GM03348 (cell line): ENCODE data around the gene CCDC12.

Source experiments
- DNase-seq: peaks from one replicate; pipeline ENCODE4 v3.0.0; 2012; ENCODE audit warnings: low spot score

CCDC12 gene

DNA sequence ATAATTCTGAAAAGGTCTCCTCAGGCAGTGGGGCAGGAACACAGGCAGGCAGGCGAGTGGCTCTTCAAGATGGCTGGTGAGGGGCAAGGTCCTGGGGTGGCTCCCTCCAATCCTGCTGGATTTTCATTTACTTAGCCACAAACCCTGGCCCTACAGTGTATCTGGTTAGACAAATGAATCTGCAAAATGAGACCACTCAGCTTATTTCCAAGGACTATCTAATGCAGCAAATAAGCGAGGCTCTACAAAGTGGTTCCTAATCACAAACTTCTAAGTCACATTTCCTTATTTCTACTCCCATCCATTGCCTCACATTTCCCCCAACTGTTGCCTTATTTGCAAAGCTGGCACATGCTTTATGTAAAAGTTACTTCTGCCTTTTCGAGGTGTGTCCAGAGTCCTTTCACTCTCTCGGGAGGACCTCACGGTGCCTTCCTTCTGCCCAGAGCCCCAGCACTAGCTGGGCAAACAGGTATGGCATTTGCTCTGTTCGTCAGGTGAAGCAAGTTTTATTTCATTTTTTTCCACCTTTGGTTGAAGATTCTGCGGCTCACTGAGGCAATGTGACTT is 40.5 kb downstream of the CCDC12 start:
- no peak for DNase-seq

DNA sequence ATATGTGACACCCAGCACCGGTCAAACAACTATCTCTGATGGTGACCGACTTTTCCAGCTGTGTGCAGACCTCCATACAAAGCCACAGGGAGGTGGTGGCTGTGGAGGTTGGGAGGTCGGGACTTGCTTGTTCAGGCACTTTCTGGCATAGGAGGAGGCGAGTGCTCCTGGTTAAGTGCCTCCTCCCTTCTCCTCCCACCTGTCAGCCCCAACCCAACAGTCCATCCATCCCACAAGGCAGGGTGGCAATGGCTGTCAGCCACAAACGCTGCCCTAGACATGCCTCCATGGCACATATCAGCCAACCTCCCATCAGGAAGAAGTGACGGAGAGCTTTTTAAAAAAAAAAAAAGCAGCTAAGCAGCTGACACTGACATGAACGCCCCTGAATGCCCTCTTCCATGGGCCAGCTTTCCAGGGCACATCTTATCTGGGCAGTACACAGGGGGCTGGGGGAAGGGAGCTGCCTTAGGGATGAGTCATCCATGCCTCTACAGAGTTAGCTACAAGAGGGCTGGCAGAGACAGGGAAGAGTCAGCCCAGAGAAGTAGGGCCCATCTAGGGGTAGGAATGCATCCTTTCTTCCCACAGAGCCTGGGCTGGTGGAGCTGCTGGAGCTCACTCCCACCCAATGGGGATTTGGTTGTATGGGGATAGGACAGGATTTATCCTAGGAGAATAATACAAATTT is 41.2 kb downstream of the CCDC12 start:
- peak; percentile 96 for DNase-seq

DNA sequence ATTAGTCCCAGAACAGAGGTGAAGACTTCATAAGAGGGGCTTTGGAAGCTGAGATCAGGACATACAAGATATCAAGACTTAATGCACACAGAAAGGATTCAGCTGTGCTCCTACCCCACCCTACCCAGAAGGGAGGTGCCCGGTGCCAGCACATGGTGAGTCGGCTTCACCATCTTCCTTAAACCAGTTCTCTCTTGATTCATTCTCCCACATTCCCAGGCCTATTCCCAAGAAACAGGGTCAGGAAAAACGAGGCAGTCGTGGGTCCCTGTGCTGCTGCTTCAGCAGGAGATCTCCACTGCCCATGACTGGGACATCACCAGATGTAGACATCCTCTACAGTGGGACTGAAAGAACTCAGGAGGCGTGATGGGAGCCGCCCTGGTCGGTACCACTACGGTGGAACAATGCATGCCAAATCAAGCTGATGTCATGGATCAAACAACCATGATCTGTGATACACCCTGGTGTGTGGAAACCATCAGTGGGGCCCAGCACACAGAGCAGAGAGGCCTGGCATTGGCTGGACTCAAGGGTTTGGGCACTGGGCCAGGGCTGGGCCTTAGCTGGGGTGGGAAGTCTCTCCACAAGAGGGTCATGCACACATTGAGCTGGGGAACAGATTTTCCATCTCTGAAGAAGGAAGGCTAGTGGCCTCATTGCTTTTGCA is 41.9 kb downstream of the CCDC12 start:
- DNase-seq = peak; percentile 40

DNA sequence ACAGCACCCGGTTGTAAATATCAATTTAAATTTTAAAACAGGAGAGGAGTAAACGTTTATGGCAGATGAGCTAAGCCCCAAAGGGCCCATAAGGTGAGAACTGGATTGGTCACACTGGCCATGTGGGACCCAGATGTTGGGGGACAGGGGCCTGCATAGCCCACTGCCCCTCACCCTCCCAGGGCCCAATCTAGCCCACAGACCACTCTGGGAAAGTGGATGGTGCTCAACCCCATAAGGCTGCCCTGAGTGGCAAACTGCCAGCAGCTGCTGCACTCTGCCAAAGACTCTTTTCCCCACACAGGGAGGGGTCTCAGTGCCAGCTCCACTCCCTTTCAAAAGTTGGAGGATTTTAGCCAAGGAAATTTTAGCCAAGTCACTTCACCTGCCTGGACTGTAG is 42.5 kb downstream of the CCDC12 start:
- no peak for DNase-seq

DNA sequence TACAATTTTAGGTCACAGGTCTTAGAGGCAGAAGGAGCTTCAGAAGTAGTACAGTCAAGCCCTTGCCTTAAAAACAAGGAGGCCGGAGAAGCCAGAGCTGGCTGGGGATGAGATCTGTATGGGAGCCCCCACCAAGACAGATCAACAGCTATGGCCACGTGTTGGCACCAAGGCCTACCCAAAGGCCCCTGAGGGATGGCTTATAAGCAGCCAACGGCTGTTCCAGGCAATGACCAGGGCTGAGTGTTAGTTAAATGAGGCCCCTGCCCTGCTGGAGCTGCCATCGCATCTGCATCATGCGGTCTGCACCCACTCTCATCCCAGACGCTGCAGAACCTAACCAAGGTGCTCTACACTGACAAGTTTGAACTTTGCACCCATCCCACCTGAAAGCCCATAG is 43.3 kb downstream of the CCDC12 start:
- no peak for DNase-seq

DNA sequence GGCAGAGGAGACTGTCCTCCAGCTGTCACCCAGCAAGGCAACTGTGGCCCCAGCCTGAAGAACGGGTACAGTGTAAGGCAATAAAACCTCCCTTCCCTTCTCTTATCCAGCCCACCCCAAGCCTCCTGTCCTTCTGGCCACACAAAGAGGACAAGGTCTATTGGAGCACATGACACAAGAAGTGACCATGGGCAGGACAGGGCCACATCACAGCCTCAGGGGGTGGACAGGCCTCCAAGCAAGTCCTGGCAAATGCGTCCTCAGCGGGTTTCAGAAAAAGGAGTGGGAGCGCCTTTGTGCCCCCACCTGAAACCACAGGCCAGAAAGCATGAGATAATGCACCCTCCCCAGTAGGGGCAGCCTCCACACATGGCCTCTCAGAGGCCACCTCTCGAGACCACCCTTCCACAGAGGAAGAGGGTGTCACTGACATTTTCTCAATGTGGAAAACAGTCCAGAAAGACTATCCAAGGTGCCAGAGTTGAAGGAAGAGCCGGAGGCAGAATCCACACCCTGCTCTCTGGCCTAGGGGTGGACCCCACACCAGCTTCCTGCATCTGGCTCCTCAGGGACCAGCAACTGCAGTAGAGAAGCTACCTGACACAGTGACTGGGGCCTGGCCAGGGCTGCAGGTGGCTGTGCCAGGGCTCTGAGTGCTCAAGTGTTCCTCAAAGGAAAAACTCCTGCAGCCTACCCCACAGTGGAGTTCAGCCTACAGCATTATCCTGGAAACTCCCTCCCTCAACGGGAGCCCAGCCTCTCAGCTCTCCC is 43.9 kb downstream of the CCDC12 start:
- DNase-seq = no peak

DNA sequence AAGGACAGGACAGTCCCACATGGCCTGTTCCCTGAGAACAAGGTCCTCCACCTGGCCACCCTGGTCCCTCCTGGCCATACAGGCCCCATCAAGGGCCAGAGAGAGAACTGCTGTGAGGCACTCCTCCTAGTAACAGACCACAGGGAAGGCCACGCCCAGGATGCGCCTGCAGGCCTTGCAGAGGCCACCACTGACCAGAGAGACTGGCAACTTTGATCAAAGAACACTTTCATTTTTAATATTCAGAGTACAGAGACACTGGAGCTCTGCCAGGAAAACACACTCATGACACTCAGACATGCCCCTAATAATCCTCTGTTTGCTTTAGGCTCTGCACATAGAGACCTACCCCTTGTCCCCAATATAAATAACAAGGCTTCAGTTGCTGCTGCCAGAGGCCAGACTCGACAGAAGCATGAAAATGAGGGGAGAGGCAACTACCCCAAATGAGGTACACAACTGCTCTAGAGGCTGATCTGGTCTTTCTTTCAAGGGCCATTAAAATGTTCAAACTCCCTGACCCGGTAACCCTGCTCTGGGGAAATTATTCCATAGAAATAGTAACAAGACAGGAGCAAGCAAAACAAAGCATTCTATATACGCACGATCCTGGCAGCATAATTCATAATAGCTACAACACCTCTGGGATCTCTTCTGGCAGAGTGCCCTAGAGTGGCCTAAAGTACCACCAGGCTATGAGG is 44.8 kb downstream of the CCDC12 start:
- DNase-seq = peak; percentile 36

DNA sequence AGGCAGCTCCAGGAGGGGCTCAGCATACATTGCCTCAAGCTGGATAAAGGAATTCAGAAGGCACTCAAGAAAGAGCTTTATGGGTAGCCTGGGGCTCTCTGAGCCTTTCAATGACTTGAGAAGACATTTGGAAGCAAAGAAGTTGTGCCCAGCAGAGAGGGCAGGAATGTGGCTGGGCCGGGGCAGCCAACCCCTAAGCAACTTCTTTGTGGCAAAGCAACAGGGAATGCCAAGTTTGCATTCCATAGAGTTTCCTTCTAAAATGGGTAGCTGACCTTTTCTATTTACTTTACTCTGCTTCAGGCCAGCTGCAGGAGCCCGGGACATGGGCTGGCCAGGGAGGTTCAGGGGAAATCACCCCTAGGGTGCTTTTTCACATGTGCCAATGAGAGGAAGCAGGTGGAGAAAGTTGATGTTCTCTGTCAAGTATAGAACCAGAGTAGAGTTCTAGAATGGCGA is 45.6 kb downstream of the CCDC12 start:
- no peak for DNase-seq

DNA sequence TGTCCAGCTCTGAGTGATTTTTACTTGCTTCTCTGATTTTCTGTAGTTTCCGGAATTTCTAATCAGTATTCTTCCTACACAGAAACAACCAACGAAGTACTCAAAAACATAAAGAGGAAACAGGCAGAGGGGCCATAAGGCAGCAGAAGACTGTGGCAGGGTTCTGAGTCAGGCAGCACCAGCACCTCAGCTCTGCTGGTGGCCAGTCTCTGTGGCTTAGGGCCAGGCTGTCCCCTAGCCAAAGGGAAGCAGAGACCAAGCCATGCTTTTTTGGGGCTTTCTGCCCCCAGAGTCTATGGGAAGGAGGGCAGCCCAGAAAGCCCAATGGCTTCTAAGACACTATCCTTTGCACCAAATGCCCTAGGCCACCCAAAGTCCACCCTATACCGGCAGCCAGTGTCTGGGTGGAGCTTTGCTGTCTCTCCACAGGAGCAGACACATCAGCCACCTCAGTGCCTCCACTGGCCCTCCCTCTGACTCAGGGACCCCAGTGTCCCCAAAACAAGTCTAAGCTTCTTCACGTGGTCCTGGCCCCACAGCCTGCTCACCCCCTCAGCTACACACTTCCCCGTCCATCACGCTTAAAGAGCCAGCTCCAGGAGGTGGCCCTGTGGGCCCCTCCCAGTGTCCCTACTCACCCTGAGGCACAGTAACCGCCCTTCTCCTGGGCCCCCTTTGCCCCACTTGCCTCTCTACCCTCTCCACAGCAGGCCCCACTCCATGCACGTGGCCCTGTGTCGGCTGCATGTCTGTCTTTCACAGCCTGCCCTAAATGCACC is 46.2 kb downstream of the CCDC12 start:
- DNase-seq = no peak

DNA sequence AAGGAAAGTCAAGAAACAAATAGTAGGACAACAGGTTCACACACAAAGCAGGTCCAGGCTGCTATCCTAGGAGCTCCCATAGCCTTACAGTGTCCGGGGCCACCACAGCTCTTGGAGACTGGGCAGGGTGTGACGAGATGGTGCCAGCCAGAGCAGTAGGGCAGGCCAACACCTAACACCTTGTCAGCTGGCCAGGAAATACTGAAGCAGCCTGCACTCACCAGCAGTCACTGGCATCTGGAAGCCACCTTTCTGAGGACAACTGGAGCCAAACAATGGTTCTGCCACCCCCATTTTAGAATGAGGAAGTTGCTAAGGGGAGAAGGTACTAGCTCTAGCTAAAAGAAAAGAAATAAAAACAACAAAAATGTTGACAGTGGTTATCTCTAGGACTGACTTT is 47.2 kb downstream of the CCDC12 start:
- no peak for DNase-seq

DNA sequence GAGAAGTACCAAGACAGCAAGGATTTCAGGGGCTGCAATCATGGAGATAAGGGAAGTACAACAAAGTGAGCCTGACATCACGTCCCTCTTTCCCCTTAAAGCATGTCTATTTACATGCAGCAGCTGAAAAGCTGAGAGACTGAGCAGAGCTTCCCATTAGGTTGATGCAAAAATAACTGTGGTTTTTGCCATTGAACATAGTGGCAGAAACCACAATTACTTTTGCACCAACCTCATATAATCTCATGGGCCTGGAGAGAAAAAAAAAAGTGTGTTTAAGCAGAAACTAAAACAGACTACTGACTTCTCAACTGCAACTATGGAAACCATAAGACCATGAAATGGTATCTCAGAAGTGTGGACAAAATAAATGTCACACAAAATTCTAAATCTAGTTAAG is 48.3 kb downstream of the CCDC12 start:
- no peak for DNase-seq

DNA sequence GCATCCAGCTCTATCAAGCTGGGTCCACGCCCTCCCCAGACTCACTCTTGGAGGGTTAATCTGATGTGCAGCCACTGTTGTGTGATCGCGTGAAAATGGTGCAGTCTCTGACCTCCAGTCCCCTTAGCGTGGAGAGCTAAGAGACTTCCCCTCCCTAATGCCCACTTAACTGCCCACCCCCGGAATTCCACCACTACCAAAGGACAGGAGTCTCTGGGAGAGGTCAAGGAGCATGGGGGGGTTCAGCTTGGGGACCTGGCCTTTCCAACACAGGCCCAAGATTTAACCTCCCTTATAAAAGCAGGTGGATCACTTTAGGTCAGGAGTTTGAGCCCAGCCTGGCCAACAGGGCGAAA is 48.8 kb downstream of the CCDC12 start:
- no peak for DNase-seq

DNA sequence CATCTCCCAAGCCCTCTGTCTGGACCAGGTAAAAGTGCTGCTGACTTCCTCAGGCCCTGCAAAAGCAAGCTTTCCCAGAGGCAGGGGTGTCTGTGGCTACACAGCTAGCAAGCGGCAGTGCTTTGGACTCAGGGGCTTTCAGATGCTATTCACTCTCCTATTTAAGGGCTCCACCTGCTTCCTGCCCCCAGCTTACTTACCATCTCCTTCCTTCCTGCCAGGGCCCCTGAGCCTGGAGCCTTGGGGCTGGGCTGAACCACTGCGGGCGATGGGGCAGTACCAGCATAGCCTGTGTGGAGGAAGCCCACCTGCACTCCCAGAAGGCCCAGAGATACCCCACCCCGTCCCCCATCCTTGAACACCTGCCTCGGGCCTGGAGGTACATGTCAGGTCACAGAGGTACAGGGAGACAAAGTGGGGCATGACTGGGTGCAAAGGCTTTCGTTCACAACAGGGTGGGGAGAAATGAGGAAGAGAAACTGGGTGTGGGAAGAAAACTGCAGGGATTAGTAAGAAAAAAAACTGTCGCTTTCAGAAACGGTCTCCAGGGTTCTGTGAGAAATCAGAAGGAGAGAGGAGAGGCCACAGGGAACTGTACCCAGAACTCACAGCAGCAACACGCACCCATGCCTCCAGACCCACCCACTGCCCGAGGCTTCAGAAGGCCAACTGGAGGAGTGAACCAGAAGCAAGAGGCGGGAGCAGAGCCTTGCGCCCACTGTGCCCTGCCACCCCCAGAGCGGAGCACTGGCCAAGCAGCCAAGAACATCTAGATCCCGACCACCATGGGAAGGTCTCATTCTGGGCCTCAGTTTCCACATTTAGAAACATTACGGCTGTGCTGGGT is 49.5 kb downstream of the CCDC12 start:
- no peak for DNase-seq

DNA sequence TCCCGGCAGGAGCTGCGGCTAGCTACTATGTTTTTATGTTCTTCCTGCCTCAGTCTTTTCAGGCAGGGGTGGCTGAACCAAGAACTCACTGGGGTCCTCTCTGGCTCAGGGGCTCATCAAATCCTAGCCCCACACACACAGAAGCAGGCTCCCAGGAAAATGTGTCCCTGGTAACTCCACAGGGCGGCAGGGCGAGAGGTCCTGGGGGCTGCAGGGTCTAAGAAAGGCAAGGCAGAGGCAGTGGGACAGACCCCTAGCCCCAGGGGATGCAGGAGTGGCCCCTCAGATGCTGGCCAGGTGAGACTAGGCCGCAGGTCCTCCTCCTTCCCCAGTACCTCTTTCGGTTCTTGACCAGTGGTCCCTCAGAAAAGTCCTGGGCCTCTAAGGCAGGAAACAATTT is 50.1 kb downstream of the CCDC12 start:
- no peak for DNase-seq

DNA sequence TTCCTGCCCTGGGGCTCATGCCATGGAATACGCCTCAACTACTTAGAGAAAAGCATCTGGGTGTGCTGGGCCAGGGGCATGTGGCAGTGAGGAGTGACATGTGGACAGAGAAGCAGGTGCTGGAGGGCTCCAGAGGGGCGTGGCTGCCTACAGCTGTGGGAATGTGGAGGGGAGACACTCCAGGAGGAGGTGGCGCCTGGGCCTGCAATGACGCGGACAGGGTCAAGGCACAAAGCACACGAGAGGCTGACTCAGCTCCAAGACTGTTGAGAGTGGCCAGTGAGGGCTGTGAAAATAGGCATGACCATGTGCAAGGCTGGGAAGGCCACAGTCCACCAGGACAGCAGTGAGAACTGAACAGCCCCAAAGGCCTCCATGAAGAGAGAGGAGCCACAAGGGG is 50.5 kb downstream of the CCDC12 start:
- no peak for DNase-seq

DNA sequence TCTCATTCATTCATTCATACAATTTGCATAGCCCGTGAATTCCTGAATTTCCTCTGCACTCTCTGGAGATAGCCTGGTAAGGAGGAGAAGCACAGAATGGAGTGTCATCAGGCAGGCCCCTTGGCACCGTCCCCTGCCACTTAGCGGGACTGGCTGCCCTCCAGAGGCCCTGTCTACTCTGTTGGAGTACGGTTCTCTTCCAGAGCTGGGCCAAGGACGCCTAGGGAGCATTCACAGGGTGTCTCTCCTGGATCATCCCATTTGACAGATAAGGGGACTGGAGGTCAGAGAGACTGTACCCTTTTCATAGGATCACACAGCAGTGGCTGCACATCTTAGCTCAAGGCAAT is 51.0 kb downstream of the CCDC12 start:
- DNase-seq = no peak

DNA sequence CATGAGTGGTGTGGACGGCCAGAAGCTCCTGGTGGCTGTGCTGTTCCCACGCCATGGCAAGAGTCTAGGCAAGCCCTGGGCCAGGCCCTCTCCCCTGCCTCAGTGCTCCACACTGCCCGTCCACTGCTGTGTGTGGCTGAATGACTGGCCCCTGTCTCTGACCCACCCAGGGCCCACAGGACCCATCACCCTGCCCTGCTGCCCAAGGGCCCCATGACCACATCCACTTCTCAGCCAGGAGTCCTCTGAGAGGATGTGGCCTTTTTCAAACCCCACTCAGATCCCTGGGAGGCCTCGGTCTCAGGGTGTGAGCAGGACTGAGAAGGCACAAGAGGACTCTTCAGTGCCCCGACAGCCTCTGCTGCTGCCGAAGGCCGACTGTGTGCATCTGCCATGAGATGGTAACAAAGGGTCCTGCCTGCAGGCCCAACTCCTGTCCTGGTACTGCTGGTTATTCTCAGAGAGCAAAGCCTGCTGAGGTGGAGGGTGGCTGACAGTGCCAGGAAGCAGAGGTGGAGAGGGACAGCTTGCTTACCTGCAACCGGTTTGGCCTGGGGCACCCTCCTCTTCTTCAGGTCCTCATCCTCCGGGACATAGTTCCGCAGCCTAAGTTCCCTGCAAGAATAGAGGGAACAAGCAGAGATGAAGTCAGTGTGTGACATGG is 51.5 kb downstream of the CCDC12 start:
- no peak for DNase-seq

DNA sequence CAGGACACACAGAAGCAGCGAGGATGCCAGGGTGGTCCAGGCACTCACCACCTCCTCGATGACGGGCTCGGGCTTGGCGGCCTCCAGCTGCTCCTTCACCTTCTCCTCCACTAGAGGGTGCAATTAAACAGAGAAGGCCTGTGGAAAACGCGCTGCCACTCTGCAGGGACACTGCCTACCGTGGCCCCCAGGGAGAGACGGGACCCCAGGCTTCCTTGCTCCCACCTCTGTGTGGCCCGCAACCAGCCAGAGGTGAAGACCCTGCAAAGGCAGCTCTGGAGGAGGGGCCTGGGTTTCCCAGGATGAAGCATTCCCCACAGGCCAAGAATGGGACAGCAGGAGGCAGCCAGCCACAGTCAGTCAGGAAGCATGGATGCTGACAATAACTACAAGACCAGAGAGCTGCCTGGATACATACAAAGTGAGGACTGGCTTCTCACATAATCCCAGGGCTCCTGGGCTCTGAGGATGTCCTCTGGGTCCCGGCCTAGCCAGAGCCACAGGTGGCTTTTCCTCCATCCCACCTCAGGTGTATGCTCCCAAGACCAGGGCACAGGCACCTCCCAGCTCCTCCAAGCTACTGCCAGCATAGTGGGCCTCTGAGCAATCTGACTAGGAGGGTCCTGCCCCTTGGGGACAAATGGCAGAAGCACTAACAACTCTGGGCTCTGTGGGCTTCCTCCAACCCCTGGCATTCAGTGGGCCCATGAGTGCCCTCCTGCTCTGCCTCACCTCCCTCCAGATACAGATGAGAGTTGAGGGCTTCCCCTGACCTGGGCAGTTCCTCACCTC is 52.8 kb downstream of the CCDC12 start:
- DNase-seq = peak; percentile 66

DNA sequence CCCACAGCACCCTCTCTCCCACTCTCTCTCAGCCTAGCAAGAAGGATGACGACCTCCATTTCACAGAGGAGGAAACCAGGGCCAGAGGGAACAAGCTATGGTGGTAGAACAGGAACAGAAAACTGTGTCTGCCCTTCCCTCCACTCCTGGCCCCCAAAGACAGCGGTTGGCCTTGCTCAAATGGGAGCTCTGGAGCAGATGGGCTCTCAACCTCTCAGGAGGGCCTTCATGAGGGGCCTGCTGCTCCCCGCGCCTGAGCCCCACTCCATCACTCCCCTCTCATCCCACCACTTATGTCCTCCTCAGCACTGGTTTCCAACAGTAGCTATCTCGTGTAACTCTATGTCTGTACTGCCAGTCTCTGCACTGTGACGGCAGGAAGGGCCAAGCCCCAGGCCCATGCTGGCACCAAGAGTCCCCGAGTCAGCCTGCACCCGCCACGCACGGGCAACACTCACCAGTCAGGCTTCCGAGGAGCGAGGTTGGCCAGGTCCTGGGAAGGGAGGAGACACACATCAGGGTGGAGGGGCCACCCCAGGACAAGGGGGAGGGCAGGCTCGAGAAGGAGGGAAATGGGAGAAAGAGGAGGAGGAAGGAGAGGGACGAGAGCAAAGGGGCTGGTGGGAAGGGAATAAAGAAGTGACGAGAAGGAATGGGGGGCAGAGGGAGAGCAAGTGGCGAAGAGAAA is 53.5 kb downstream of the CCDC12 start:
- no peak for DNase-seq
